GM21390 (cell line): ENCODE data around the gene TAF11L10.
"Not testable (repeated sequence)": the region's sequence is repeated elsewhere in the genome, so short reads cannot be mapped to it uniquely, and the experiment has no call there.

Experiments used
- ATAC-seq: cut with Tn5 transposase; IDR thresholded peaks from one replicate; pipeline ENCODE4 v1.9.1; 2021; ENCODE audit not compliant: unreplicated experiment

TAF11L10 gene

GRCh38 chr5:17597728-17598127, at the start of gene TAF11L10:
TSS of gene TAF11L10 (minus strand) at chr5:17597828.
- not testable (repeated sequence) for ATAC-seq

DNA sequence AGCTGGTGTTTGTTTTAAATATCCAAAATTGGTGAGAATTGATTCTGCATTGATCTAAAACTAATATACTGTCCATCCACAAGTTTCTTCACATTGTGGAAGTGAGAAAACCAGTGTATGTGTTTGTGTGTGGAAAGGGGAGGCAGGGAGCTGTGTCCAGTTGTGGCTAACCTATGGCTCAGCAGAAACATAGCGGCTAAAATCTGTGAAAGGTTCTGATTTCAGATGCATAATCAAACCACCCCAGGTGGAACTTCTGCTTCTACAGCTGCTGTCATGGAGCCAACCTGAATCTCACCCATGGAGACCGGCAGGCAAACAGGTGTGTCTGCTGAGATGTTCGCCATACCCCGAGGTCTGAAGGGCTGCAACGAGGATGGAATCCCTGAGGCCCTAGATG, 36.5 kb upstream of the TAF11L10 start, which contains the start of gene TAF11L14:
Gene TAF11L14 (plus strand): TSS at position 301 of the 400 bp plus-strand sequence.
- no peak for ATAC-seq

DNA sequence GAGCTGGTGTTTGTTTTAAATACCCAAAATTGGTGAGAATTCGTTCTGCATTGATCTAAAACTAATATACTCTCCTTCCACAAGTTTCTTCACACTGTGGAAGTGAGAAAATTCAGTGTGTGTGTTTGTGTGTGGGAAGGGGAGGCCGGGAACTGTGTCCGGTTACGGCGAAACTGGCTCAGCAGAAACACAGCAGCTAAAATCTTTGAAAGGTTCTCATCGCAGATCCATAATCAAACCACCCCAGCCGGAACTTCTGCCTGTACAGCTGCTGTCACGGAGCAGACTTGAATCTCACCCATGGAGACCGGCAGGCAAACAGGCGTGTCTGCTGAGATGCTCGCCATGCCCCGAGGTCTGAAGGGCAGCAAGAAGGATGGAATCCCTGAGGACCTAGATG, 34.2 kb upstream of the TAF11L10 start, which contains the start of gene TAF11L13:
Gene TAF11L13 (plus strand): TSS at position 301 of the 400 bp plus-strand sequence.
- not testable (repeated sequence) for ATAC-seq

GRCh38 chr5:17625686-17626085, 28.1 kb upstream of the TAF11L10 start:
- no peak for ATAC-seq

- no peak for ATAC-seq
Measured at GRCh38 chr5:17620627-17621026, 23.0 kb upstream of the TAF11L10 start.

DNA sequence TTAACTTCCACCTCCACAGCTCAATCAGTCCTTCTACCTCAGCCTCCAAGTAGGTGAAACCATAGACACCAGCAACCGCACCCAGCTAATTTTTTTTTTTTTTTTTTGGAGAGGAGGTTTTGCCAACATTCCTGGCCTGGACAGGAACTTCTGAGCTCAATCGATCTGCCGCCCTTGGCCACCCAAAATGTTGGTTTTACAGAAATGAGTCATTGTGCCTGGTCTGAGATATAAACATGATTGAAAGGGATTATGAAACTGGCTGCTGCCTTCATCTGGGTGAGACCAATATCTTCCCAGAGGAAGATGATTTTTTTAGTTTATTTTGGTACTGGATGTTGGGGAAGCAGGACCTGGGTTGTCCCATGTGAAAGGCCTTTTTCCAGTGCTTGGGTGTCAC, 21.7 kb upstream of the TAF11L10 start:
- ATAC-seq = no peak

- ATAC-seq = no peak
Measured at GRCh38 chr5:17614872-17615605, 17.4 kb upstream of the TAF11L10 start.

GRCh38 chr5:17610092-17610491, 12.5 kb upstream of the TAF11L10 start, which contains the start of gene TAF11L12:
TSS of gene TAF11L12 (plus strand) at chr5:17610392.
- ATAC-seq = not testable (repeated sequence)

DNA sequence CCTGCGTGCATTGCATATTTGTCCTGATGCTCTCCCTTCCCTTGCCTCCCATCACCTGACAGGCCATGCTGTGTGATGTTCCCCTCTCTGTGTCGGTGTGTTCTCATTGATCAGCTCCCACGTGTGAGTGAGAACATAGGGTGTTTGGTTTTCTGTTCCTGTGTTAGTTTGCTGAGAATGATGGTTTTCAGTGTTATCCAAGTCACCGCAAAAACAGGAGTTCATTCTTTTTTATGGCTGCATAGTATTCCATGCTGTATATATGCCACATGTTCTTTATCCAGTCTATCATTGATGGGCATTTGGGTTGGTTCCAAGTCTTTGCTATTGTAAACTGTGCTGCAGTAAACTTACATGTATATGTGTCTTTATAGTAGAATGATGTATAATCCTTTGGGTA, 9.8 kb upstream of the TAF11L10 start:
- not testable (repeated sequence) for ATAC-seq

- no peak for ATAC-seq
Measured at GRCh38 chr5:17604951-17605350, 7.3 kb upstream of the TAF11L10 start.

DNA sequence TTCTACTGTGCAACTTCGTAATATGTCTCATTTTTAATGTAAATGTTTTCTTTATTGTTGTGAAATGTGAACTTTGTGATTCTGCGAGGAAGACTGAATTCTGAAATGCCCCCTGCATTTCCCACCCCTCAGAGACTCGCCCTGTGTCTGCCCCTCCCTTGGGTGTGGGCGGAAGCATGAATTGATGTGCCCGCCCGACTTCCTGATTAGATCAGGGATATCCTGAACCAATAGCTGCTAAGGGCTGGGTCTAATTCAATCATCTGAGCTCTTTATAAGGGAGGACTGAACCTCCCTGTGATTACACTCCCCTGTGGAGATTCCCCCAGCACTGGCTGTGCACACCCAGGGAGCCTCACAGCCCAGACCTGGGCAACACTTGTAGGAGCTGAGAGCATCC, 6.3 kb upstream of the TAF11L10 start, which contains the start of gene TAF11L11:
Gene TAF11L11 (plus strand): TSS at position 304 of the 400 bp plus-strand sequence.
- not testable (repeated sequence) for ATAC-seq

- not testable (repeated sequence) for ATAC-seq
Measured at GRCh38 chr5:17594255-17594654, 3.4 kb downstream of the TAF11L10 start, which contains the start of gene TAF11L9. TSS of gene TAF11L9 (minus strand) at chr5:17594394.

- not testable (repeated sequence) for ATAC-seq
Measured at GRCh38 chr5:17590860-17591259, 6.8 kb downstream of the TAF11L10 start, which contains the start of gene TAF11L8. TSS of gene TAF11L8 (minus strand) at chr5:17590960.

DNA sequence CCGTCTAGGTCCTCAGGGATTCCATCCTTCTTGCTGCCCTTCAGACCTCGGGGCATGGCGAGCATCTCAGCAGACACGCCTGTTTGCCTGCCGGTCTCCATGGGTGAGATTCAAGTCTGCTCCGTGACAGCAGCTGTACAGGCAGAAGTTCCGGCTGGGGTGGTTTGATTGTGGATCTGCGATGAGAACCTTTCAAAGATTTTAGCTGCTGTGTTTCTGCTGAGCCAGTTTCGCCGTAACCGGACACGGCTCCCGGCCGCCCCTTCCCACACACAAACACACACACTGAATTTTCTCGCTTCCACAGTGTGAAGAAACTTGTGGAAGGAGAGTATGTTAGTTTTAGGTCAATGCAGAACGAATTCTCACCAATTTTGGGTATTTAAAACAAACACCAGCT, 12.0 kb downstream of the TAF11L10 start, which contains the start of gene TAF11L7:
Gene TAF11L7 (minus strand): TSS at position 101 of the 400 bp plus-strand sequence.
- ATAC-seq = not testable (repeated sequence)
